A673 (cell line): ENCODE results near the gene ANAPC15. TPM values are rescaled to one million over a fixed set of nuclear protein-coding genes. Genes with fewer than 3 reads are reported as not detected.

ENCODE experiments used
- BruUV-seq: library from RNA; stranded (reverse); fragments of 400-500 nt; replicated peaks from 2 replicates; lab custom pipeline; 2021; lab: Mats Ljungman, UMichigan
- CTCF ChIA-PET: fragments of 300-600 bp; sonication (Branson Sonifier 250); formaldehyde crosslinking; loops from one replicate; lab custom pipeline; 2022; ENCODE audit warnings: antibody characterized with exemption; lab: Charles Lee
- POLR2A ChIA-PET: fragments of 300-600 bp; sonication (Branson Sonifier 250); formaldehyde crosslinking; loops from one replicate; lab custom pipeline; 2022; ENCODE audit warnings: antibody characterized with exemption; ENCODE audit not compliant: low non-redundant PET; lab: Charles Lee
- DNase-seq: peaks from one replicate; pipeline ENCODE4 v3.0.0-alpha.2; 2015; ENCODE audit warnings: low spot score
- H3K27ac ChIP-seq: fragments of 200-600 bp; sonication (generic); 2 replicates; pipeline ENCODE4 v1.5.1; 2016; ENCODE audit warnings: mixed run types, low read depth, mild to moderate bottlenecking, mixed read lengths, antibody characterized with exemption, low read length; ENCODE audit not compliant: poor library complexity, severe bottlenecking
- H3K27me3 ChIP-seq: fragments of 200-600 bp; sonication (generic); replicated peaks from 2 replicates; pipeline ENCODE4 v1.6.1; 2017; ENCODE audit warnings: mixed run types, low read depth, mild to moderate bottlenecking, mixed read lengths, antibody characterized with exemption, low read length; ENCODE audit not compliant: insufficient read depth, poor library complexity
- H3K36me3 ChIP-seq: fragments of 200-600 bp; sonication (generic); 2 replicates; pipeline ENCODE4 v1.6.1; 2016; ENCODE audit warnings: mixed run types, mild to moderate bottlenecking, mixed read lengths, antibody characterized with exemption, low read length; ENCODE audit not compliant: insufficient read depth, poor library complexity, severe bottlenecking
- H3K4me1 ChIP-seq: fragments of 200-600 bp; sonication (generic); 2 replicates; pipeline ENCODE4 v1.6.1; 2017; ENCODE audit warnings: mixed run types, mild to moderate bottlenecking, mixed read lengths, antibody characterized with exemption, low read length; ENCODE audit not compliant: insufficient read depth, poor library complexity, severe bottlenecking
- H3K4me3 ChIP-seq: fragments of 200-600 bp; sonication (generic); 2 replicates; pipeline ENCODE4 v1.5.1; 2016; ENCODE audit warnings: low read depth, mixed run types, mild to moderate bottlenecking, mixed read lengths, low read length; ENCODE audit not compliant: poor library complexity, severe bottlenecking
- H3K9me3 ChIP-seq: fragments of 200-600 bp; sonication (generic); 2 replicates; pipeline ENCODE4 v1.6.1; 2016; ENCODE audit warnings: mixed run types, low read depth, mild to moderate bottlenecking, mixed read lengths, antibody characterized with exemption, low read length; ENCODE audit not compliant: poor library complexity, severe bottlenecking
- CTCF ChIP-seq: fragments of 300-800, 200-600 bp; sonication (generic); conservative IDR thresholded peaks from 2 replicates; pipeline ENCODE4 v1.5.1; 2017; ENCODE audit warnings: low read depth, mild to moderate bottlenecking, antibody characterized with exemption, low read length, moderate library complexity, mixed read lengths
- EZH2 ChIP-seq: fragments of 200-600 bp; sonication (generic); IDR thresholded peaks from 2 replicates; pipeline ENCODE4 v1.6.1; 2017; ENCODE audit warnings: borderline replicate concordance, low read depth, mild to moderate bottlenecking, mixed read lengths, antibody characterized with exemption, low read length; ENCODE audit not compliant: poor library complexity, severe bottlenecking
- intact Hi-C: fragments of 100-400 bp; cut with micrococcal nuclease; formaldehyde crosslinking; loops from one replicate; pipeline ENCODE4 v1.10.0; 2022; ENCODE audit not compliant: unreplicated experiment
- total RNA-seq: library from RNA; stranded (reverse); gene quantifications from 2 replicates; pipeline ENCODE4 v1.2.3, GENCODE V29; 2021

ANAPC15 gene
- total RNA-seq, 1 experiment from 2014 or later: 57.2 TPM

DNA sequence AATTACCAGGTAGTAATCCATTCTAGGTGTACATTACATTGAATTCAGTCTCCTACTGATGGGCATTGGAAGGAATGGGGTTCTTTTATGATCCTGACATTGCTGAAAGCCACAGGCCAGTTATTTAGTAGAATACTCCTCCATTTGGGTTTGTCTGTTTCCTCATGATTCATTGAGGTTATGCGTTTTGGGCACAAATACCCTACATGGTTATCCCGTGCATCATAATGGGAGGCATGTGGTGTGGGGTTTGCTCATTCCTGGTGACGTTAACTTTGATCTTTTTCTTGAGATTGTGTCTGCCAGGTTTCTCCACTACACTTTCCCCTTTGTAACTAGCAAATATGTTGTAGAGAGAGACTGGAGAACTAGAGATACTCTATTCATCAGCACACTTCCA is 28.6 kb upstream of the ANAPC15 start:
- Histone ChIP-seq H3K36me3 (no peaks in the 10 kb centered on the region), H3K9me3 (no peaks in the 10 kb centered on the region), H3K4me1 (no peaks in the 10 kb centered on the region), H3K27ac (no peak overlapping the region), H3K27me3 (no peaks in the 10 kb centered on the region), H3K4me3 (no peak overlapping the region)
- BruUV-seq: no TSS peak
- CTCF ChIA-PET: interaction anchor here (0.5 kb wide), 1 partner anchor 145 kb away, joined by 4 read pairs; no protein-coding TSS in a partner anchor
- intact Hi-C loops: no loop called here
- POLR2A ChIA-PET: interaction anchor here (0.7 kb wide), 1 partner anchor 122 kb away, joined by 10 read pairs; no protein-coding TSS in a partner anchor
- no peak for DNase-seq
- TF ChIP-seq CTCF: no peak
- TF ChIP-seq EZH2: no peak

DNA sequence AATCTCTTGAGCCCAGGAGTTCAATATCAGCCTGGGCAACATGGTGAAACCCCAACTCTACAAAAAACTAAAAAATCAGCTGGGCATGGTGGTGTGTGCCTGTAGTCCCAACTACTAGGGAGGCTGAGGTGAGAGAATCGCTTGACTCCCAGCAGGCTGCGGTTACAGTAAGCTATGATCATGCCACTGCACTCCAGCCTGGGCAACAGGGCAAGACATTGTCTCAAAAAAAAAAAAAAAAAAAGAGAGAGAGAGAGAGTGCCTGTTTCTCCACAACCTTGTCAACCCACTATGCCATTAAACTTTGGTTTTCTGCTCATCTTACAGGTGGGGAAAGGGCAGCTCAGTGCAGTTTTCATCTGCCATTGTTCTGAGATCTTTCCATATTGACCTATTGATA is 28.2 kb upstream of the ANAPC15 start:
- H3K36me3 ChIP-seq: no peaks in the 10 kb centered on the region
- no peak overlapping the region for H3K4me3 ChIP-seq
- BruUV-seq: no TSS peak
- TF ChIP-seq EZH2 (no peak), CTCF (no peak)
- CTCF ChIA-PET: no interaction called here
- POLR2A ChIA-PET: interaction anchor here (0.7 kb wide), 1 partner anchor 122 kb away, joined by 10 read pairs; no protein-coding TSS in a partner anchor
- intact Hi-C loops: no loop called here
- no peaks in the 10 kb centered on the region for H3K27me3 ChIP-seq
- H3K9me3 ChIP-seq: no peaks in the 10 kb centered on the region
- DNase-seq: no peak
- H3K4me1 ChIP-seq: no peaks in the 10 kb centered on the region
- H3K27ac ChIP-seq: no peak overlapping the region

DNA sequence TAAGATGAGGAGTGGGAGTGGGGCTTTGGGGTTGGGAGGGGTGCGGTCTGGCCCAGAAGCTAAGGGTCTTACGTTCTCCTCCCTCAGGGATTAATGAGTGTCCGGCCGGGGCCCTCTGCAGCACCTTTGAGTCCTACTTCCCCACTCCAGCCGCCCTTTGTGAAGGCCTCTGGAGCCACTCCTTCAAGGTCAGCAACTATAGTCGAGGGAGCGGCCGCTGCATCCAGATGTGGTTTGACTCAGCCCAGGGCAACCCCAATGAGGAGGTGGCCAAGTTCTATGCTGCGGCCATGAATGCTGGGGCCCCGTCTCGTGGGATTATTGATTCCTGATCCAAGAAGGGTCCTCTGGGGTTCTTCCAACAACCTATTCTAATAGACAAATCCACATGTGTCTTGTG is 27.0 kb upstream of the ANAPC15 start:
- BruUV-seq: no TSS peak
- POLR2A ChIA-PET: interaction anchor here (0.5 kb wide), 1 partner anchor 13 kb away, joined by 3 read pairs; no protein-coding TSS in a partner anchor
- no peak for TF ChIP-seq CTCF

More for the DNA sequence above, 27.0 kb upstream of the ANAPC15 start:
- Histone ChIP-seq H3K4me1 (no peaks in the 10 kb centered on the region), H3K4me3 (no peak overlapping the region), H3K27me3 (no peaks in the 10 kb centered on the region), H3K27ac (no peak overlapping the region), H3K36me3 (no peaks in the 10 kb centered on the region), H3K9me3 (no peaks in the 10 kb centered on the region)
- intact Hi-C loops: no loop called here
- CTCF ChIA-PET: no interaction called here
- no peak for DNase-seq
